HepG2 (cell line): ENCODE results near the gene MSI2. TPM values are rescaled to one million over a fixed set of nuclear protein-coding genes. Genes with fewer than 3 reads are reported as not detected.

Experiments
- ATAD3A ChIP-seq: sonication (generic); formaldehyde crosslinking; IDR thresholded peaks from 2 replicates; pipeline ENCODE4 v1.4.0; 2020; ENCODE audit warnings: missing genetic modification reagents
- CC2D1A ChIP-seq: sonication (generic); formaldehyde crosslinking; IDR thresholded peaks from 2 replicates; pipeline ENCODE4 v1.8.1; 2023; ENCODE audit warnings: mild to moderate bottlenecking, missing genetic modification reagents
- DBP ChIP-seq: sonication (generic); formaldehyde crosslinking; IDR thresholded peaks from 2 replicates; pipeline ENCODE4 v1.4.0; 2020; ENCODE audit warnings: missing genetic modification reagents; ENCODE audit errors: not compliant biosample characterization
- FLYWCH1 ChIP-seq: sonication (generic); formaldehyde crosslinking; IDR thresholded peaks from 2 replicates; pipeline ENCODE4 v1.8.1; 2023; ENCODE audit warnings: mild to moderate bottlenecking, missing genetic modification reagents
- FOSL1 ChIP-seq: sonication (generic); formaldehyde crosslinking; IDR thresholded peaks from 2 replicates; pipeline ENCODE4 v1.9.0; 2021; ENCODE audit warnings: missing genetic modification reagents, borderline replicate concordance
- JDP2 ChIP-seq: sonication (generic); formaldehyde crosslinking; IDR thresholded peaks from 2 replicates; pipeline ENCODE4 v1.8.1; 2022; ENCODE audit warnings: missing genetic modification reagents, borderline replicate concordance
- KAT8 ChIP-seq: IDR thresholded peaks from 2 replicates; pipeline ENCODE4 v1.6.1; 2016; ENCODE audit warnings: missing genetic modification reagents, missing compliant biosample characterization
- MAZ ChIP-seq, 2 experiments: sonication (generic) in 1 of 2; formaldehyde crosslinking in 1 of 2; IDR thresholded peaks; 2 replicates each; pipeline versions ENCODE4 v1.5.0 to v1.6.1; 2012 to 2020; ENCODE audit warnings: low read depth in 2 of 2, mild to moderate bottlenecking in 2 of 2, borderline replicate concordance in 1 of 2, improper control_type of control experiment in 1 of 2, low read length in 1 of 2, missing genetic modification reagents in 1 of 2, moderate library complexity in 1 of 2
- MIXL1 ChIP-seq: IDR thresholded peaks from 2 replicates; pipeline ENCODE4 v1.6.1; 2016
- NFYC ChIP-seq: IDR thresholded peaks from 2 replicates; pipeline ENCODE4 v1.6.1; 2016; ENCODE audit warnings: missing genetic modification reagents, missing compliant biosample characterization
- RFX1 ChIP-seq: fragments of 450-650 bp; IDR thresholded peaks from 2 replicates; pipeline ENCODE4 v1.6.1; 2017
- ZBTB40 ChIP-seq, 2 experiments: fragments of 450-650 bp in 1 of 2; sonication (generic) in 1 of 2; formaldehyde crosslinking in 1 of 2; IDR thresholded peaks; 2 replicates each; pipeline versions ENCODE4 v1.6.1 to v1.8.0; 2016 to 2022; ENCODE audit warnings: antibody characterized with exemption in 1 of 2, mild to moderate bottlenecking in 1 of 2, missing genetic modification reagents in 1 of 2
- ZBTB7A ChIP-seq: sonication (generic); formaldehyde crosslinking; IDR thresholded peaks from 2 replicates; pipeline ENCODE4 v1.8.0; 2022; ENCODE audit warnings: mild to moderate bottlenecking, missing genetic modification reagents
- ZFP36L1 ChIP-seq: sonication (generic); formaldehyde crosslinking; IDR thresholded peaks from 2 replicates; pipeline ENCODE4 v1.8.0; 2022; ENCODE audit warnings: mild to moderate bottlenecking, missing genetic modification reagents, moderate library complexity
- ZNF138 ChIP-seq: sonication (generic); formaldehyde crosslinking; IDR thresholded peaks from 2 replicates; pipeline ENCODE4 v1.5.0; 2020; ENCODE audit warnings: mild to moderate bottlenecking, low read depth, missing genetic modification reagents
- ZNF501 ChIP-seq: sonication (generic); formaldehyde crosslinking; IDR thresholded peaks from 2 replicates; pipeline ENCODE4 v1.5.1; 2020; ENCODE audit warnings: mild to moderate bottlenecking, moderate library complexity, missing genetic modification reagents
- ZNF510 ChIP-seq: sonication (generic); formaldehyde crosslinking; IDR thresholded peaks from 2 replicates; pipeline ENCODE4 v1.4.0; 2020; ENCODE audit warnings: low read depth, mild to moderate bottlenecking, missing genetic modification reagents
- polyA plus RNA-seq, 8 experiments: library from polyadenylated mRNA; depleted of rRNA in 3 of 8; stranded (reverse) in 7 of 8; unstranded in 1 of 8; fragments of >200 nt; fragmentation: Illumina TruSeq in 4 of 8; extraction: Trizol in 4 of 8; gene quantifications; 2 replicates each; pipeline versions ENCODE4 v1.2.1 to v1.2.3, GENCODE V29; 2011 to 2016; ENCODE audit warnings: low read depth in 4 of 8, missing spikeins in 1 of 8, mixed read lengths in 1 of 8; ENCODE audit not compliant: insufficient read depth in 1 of 8
- total RNA-seq, 5 experiments: library from RNA; depleted of rRNA; stranded (reverse); fragments of >200 nt; fragmentation: Illumina TruSeq; extraction: Trizol; gene quantifications; 2 replicates each; pipeline ENCODE4 v1.2.3, GENCODE V29; 2016; ENCODE audit warnings: low read depth in 1 of 5

The MSI2 gene
- total and polyA plus RNA-seq, 2 of the 13 experiments (the other 11 are each of a cell fraction or from before 2014, with no cell fraction given): 77.5 to 78.4 TPM

DNA sequence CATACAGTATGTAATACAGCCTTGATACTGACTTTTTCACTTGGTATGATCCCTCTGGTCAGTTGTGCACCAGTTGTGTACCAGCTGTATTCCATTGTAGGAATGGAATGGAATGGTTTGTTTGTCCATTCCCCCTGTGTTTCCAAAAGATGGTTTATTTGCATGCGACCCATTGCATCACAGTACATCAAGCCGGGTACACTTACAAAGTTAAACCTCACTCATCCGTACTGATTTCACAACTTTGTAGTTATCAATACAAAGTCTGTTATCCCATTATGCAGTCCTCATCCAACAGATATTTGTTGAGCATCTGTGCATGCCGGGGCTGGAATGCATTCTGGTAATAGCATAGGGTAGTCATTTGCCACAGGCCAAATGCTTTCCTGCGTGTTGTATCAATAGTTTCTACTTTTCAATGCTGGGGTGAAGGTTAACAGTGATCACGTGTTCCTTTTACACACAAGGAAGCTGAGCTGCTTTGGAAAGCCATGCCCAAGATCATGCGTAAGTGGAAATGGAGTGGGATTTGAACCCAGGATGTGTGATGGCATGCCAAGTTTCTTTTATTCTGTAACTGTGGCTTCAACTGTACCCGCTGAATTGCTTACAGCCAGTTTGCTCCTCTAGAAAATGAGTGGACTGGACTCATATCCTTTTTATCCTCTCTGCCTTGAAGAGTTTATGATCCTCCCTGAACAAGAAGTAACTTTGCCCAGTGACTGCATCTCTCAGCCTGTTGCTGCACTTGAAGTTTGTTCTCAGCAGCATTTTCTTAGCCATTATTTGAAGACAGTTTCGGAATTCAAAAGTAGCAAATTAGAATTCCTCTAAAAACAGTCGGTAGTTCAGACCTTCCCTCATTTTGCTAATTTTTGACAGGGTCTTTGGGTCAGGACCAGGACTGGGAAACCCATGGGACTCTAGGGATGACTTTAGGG lies 260.2 kb downstream of the MSI2 start (continued):
- TF ChIP-seq ZBTB40 (IDR thresholded peaks at IDR 0.05) (no peak), ZBTB40 (CRISPR knock-in tag; IDR thresholded peaks at IDR 0.05) (no peak), MAZ (IDR thresholded peaks at IDR 0.05; ENCODE audit: borderline replicate concordance, low read depth, low read length) (no peak), MAZ (CRISPR knock-in tag; IDR thresholded peaks at IDR 0.05; ENCODE audit: low read depth) (peak; percentile 29; the same call in 1 of the 2 replicates), MIXL1 (CRISPR knock-in tag) (peak; percentile 88), ZNF510 (peak; percentile 77; the same call in 1 of the 2 replicates), RFX1 (no peak), ZNF138 (CRISPR knock-in tag) (no peak), DBP (no peak), ZFP36L1 (CRISPR knock-in tag) (no peak), ZNF501 (CRISPR knock-in tag) (no peak; the same call in 1 of the 2 replicates), KAT8 (peak; percentile 75; the same call in 1 of the 2 replicates), NFYC (CRISPR knock-in tag) (peak; percentile 19; the same call in 1 of the 2 replicates), CC2D1A (CRISPR knock-in tag) (0 out of 2 replicates have a peak, but pooled peaks have one; percentile 87), ZBTB7A (CRISPR knock-in tag) (peak; percentile 81; the same call in 1 of the 2 replicates), FOSL1 (CRISPR knock-in tag) (no peak), ATAD3A (CRISPR knock-in tag) (no peak), JDP2 (no peak), FLYWCH1 (CRISPR knock-in tag) (no peak)
